ENCODE data around the gene MUTYH. TPM values are rescaled to one million over a fixed set of nuclear protein-coding genes. Genes with fewer than 3 reads are reported as not detected.

The MUTYH gene
- total RNA-seq, 1 experiment from 2014 or later, result 65.7 TPM

- Mint-ChIP-seq H3K9me3 (0 out of 2 replicates have a peak, but pooled peaks cover 3% of the 10 kb centered on the region), H3K27ac (no peak overlapping the region), H3K4me1 (no peaks in the 10 kb centered on the region), H3K36me3 (no peaks in the 10 kb centered on the region), H3K27me3 (ENCODE audit: low read depth) (no peaks in the 10 kb centered on the region), H3K4me3 (no peak overlapping the region)
- CTCF ChIA-PET, result no interaction called here
- POLR2A ChIA-PET, result no interaction called here
- DNase-seq (ENCODE audit: low spot score), result no peak
- TF ChIP-seq E2F5 (CRISPR knock-in tag; IDR thresholded peaks at IDR 0.05) (no peak), SMAD3 (CRISPR knock-in tag; IDR thresholded peaks at IDR 0.05; ENCODE audit: borderline replicate concordance) (no peak)
- no peak for ATAC-seq
Observed at GRCh38 chr1:45381243-45381642, 41.0 kb upstream of the MUTYH start.

GRCh38 chr1:45380730-45381129 is 40.5 kb upstream of the MUTYH start:
- no peak overlapping the region for H3K4me3 Mint-ChIP-seq
- no peak overlapping the region for H3K27ac Mint-ChIP-seq
- H3K27me3 Mint-ChIP-seq (ENCODE audit: low read depth), result no peaks in the 10 kb centered on the region
- CTCF ChIA-PET, result no interaction called here
- 0 out of 2 replicates have a peak, but pooled peaks cover 3% of the 10 kb centered on the region for H3K9me3 Mint-ChIP-seq
- DNase-seq (ENCODE audit: low spot score) (no peak), ATAC-seq (no peak)
- H3K4me1 Mint-ChIP-seq, result no peaks in the 10 kb centered on the region
- no peaks in the 10 kb centered on the region for H3K36me3 Mint-ChIP-seq
- TF ChIP-seq AFF4 (CRISPR knock-in tag; IDR thresholded peaks at IDR 0.05; ENCODE audit: borderline replicate concordance), result no peak
- no peak for TF ChIP-seq ARID4B (CRISPR knock-in tag; IDR thresholded peaks at IDR 0.05; ENCODE audit: borderline replicate concordance)
- TF ChIP-seq JUN (CRISPR knock-in tag; IDR thresholded peaks at IDR 0.05), result no peak
- TF ChIP-seq IRF2 (CRISPR knock-in tag; IDR thresholded peaks at IDR 0.05; ENCODE audit: borderline replicate concordance, low read depth), result no peak
- no peak for TF ChIP-seq ZNF423 (CRISPR knock-in tag; IDR thresholded peaks at IDR 0.05)
- POLR2A ChIA-PET, result no interaction called here

- Mint-ChIP-seq H3K9me3 (0 out of 2 replicates have a peak, but pooled peaks cover 3% of the 10 kb centered on the region), H3K36me3 (no peaks in the 10 kb centered on the region), H3K27me3 (ENCODE audit: low read depth) (no peaks in the 10 kb centered on the region), H3K4me1 (no peaks in the 10 kb centered on the region), H3K27ac (no peak overlapping the region), H3K4me3 (no peak overlapping the region)
- no peak for DNase-seq (ENCODE audit: low spot score)
- ChIA-PET CTCF (no interaction called here), POLR2A (no interaction called here)
- ATAC-seq, result no peak
- no peak for TF ChIP-seq TCF7 (CRISPR knock-in tag; IDR thresholded peaks at IDR 0.05; ENCODE audit: low read depth)
- TF ChIP-seq ZNF512 (CRISPR knock-in tag; IDR thresholded peaks at IDR 0.05; ENCODE audit: borderline replicate concordance), result no peak
- TF ChIP-seq ZBTB43 (CRISPR knock-in tag; IDR thresholded peaks at IDR 0.05), result no peak
- TF ChIP-seq STAT6 (CRISPR knock-in tag; conservative IDR thresholded peaks at IDR 0.05; ENCODE audit: low read depth), result no peak
- no peak for TF ChIP-seq EMX1 (CRISPR knock-in tag; IDR thresholded peaks at IDR 0.05)
- TF ChIP-seq MXD4 (CRISPR knock-in tag; IDR thresholded peaks at IDR 0.05; ENCODE audit: borderline replicate concordance), result no peak
- no peak for TF ChIP-seq PRRX2 (CRISPR knock-in tag; IDR thresholded peaks at IDR 0.05)
- TF ChIP-seq GRHL2 (CRISPR knock-in tag; IDR thresholded peaks at IDR 0.05; ENCODE audit: insufficient replicate concordance, severe bottlenecking), result no peak
- TF ChIP-seq RORB (CRISPR knock-in tag; IDR thresholded peaks at IDR 0.05), result no peak
- TF ChIP-seq ZBTB21 (CRISPR knock-in tag; IDR thresholded peaks at IDR 0.05; ENCODE audit: borderline replicate concordance), result no peak
- no peak for TF ChIP-seq JUN (CRISPR knock-in tag; IDR thresholded peaks at IDR 0.05)
Observed at GRCh38 chr1:45380125-45380524, 39.9 kb upstream of the MUTYH start.

All from WTC11 (cell line).